Measurements from ENCODE around the gene ANO10. TPM values are rescaled to one million over a fixed set of nuclear protein-coding genes. Genes with fewer than 3 reads are reported as not detected.
"Not testable (repeated sequence)": the region's sequence is repeated elsewhere in the genome, so short reads cannot be mapped to it uniquely, and the experiment has no call there.

ANO10 gene
- total RNA-seq, 1 donor from 2014 or later, result 41.5 TPM

- DNase-seq (ENCODE audit: low read depth in 2 of 2), result no peak
These were observed 99.9 kb downstream of the ANO10 start for GRCh38 chr3:43521941-43522340.

- DNase-seq (ENCODE audit: low read depth in 2 of 2), result not testable (repeated sequence)
These were observed 103.3 kb downstream of the ANO10 start for GRCh38 chr3:43518515-43518914.

GRCh38 chr3:43515970-43516635 is 105.7 kb downstream of the ANO10 start:
- DNase-seq (ENCODE audit: low read depth in 2 of 2), result no peak

- no peak for DNase-seq (ENCODE audit: low read depth in 2 of 2)
These were observed 106.4 kb downstream of the ANO10 start for GRCh38 chr3:43515208-43515917.

- DNase-seq (ENCODE audit: low read depth in 2 of 2), result peak in 1 of 2 donors; percentile 53
These were observed 108.9 kb downstream of the ANO10 start for GRCh38 chr3:43512754-43513404.

GRCh38 chr3:43506644-43507043 is 115.2 kb downstream of the ANO10 start:
- DNase-seq (ENCODE audit: low read depth in 2 of 2), result no peak

GRCh38 chr3:43505351-43505750 is 116.5 kb downstream of the ANO10 start:
- DNase-seq (ENCODE audit: low read depth in 2 of 2), result no peak

GRCh38 chr3:43503067-43503728 is 118.6 kb downstream of the ANO10 start:
- peak; percentile 67 to 75 for DNase-seq (ENCODE audit: low read depth in 2 of 2)

GRCh38 chr3:43499256-43499655 is 122.6 kb downstream of the ANO10 start:
- DNase-seq (ENCODE audit: low read depth in 2 of 2), result peak in 1 of 2 donors; percentile 61

GRCh38 chr3:43497905-43498365 is 123.9 kb downstream of the ANO10 start:
- DNase-seq (ENCODE audit: low read depth in 2 of 2), result peak in 1 of 2 donors; percentile 41

- DNase-seq (ENCODE audit: low read depth in 2 of 2), result no peak
These were observed 124.4 kb downstream of the ANO10 start for GRCh38 chr3:43497422-43497821.

GRCh38 chr3:43496740-43497375 is 125.0 kb downstream of the ANO10 start:
- peak in 1 of 2 donors; percentile 64 for DNase-seq (ENCODE audit: low read depth in 2 of 2)

GRCh38 chr3:43492932-43493331 is 128.9 kb downstream of the ANO10 start:
- DNase-seq (ENCODE audit: low read depth in 2 of 2), result not testable (repeated sequence)

- DNase-seq (ENCODE audit: low read depth in 2 of 2), result not testable (repeated sequence)
These were observed 130.0 kb downstream of the ANO10 start for GRCh38 chr3:43491807-43492206.

- DNase-seq (ENCODE audit: low read depth in 2 of 2), result no peak
These were observed 131.1 kb downstream of the ANO10 start for GRCh38 chr3:43490640-43491185.

- no peak for DNase-seq (ENCODE audit: low read depth in 2 of 2)
These were observed 131.9 kb downstream of the ANO10 start for GRCh38 chr3:43489930-43490329.

- no peak for DNase-seq (ENCODE audit: low read depth in 2 of 2)
These were observed 135.9 kb downstream of the ANO10 start for GRCh38 chr3:43485931-43486330.

- no peak for DNase-seq (ENCODE audit: low read depth in 2 of 2)
These were observed 136.8 kb downstream of the ANO10 start for GRCh38 chr3:43484926-43485488.

- no peak for DNase-seq (ENCODE audit: low read depth in 2 of 2)
These were observed 140.4 kb downstream of the ANO10 start for GRCh38 chr3:43481375-43481774.

GRCh38 chr3:43478839-43479238 is 143.0 kb downstream of the ANO10 start:
- not testable (repeated sequence) for DNase-seq (ENCODE audit: low read depth in 2 of 2)

All from lung microvascular endothelial cell (primary cell).